Activated effector memory CD4-positive, alpha-beta T cell treated with Interleukin-2 at 50 U/mL for 16 hours (primary cell): ENCODE measurements around the gene SEMA4G.

ENCODE experiments used
- DNase-seq: peaks from one replicate; pipeline ENCODE4 v3.0.0-alpha.2; 2020

SEMA4G gene

DNA sequence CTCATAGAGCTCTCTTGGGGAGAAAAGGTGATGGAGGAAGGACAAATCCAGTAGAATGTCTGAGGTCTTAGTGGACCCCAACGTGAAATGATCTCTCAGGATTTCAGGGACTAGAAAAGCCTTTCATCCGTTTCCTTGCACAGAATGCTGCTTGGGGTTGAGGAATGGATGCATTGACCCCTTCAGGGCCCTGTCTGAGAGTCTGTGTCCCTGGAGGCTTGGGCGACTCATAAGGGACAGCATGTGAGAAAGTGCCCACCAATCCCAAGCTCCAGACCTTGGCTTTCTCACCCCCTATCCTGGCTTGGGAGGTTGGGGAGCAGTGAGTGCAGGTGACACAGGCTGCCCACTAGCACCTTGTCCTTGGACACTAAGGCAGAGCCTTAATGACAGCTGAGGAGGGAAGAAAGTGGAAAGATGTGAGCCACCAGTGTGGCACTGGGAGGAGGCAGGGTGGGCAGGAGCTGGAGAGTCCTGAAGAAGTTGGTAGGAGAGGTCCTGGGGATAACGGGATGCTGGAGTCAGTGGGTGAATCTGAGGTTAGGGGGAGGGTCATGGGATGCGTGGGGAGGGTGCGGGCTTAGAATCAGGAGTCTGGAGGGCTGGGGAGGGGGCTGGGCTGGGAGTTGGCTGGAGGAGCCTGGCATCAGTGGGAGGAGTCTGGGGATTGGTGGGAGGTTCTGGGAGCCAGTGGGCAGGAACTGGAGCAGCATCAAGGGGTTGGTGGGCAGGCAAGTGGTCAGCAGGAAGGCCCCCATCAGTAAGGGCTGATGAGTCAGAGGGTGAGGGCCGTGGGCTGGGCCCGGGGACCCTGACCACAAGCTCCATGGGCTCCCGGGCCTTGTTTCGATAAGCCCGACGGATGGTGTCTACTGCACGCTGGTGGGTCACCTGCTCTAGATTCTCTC lies 38.9 kb downstream of the SEMA4G start:
- no peak for DNase-seq

DNA sequence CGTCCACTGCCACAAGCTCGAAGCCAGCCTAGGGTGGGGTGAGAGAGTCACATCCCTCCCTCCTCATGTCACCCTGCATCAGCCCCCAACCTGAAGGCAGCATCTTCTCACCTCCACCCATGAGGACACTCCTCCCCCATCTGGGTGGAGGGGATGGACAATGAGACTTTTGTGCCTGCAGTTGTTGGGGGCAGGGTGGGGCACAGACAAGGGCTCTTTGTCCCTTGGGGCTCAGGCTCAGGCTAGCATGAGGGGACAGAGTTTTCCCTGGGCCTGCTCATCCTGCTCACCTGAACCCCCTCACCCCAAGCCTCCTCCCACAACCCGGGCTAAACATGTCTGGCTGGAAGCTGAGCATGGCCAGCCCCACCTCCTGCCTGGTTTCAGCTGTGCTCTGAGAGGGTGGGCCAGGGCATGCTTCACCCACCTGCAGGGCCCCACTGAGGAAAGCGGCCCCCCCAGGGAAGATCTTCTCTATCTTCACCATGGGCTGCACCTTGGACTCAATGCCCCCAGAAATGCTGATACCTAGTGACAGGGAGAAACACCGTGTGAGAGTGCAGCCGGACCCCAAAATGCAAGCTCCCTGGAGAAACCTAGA lies 39.6 kb downstream of the SEMA4G start:
- DNase-seq: no peak

DNA sequence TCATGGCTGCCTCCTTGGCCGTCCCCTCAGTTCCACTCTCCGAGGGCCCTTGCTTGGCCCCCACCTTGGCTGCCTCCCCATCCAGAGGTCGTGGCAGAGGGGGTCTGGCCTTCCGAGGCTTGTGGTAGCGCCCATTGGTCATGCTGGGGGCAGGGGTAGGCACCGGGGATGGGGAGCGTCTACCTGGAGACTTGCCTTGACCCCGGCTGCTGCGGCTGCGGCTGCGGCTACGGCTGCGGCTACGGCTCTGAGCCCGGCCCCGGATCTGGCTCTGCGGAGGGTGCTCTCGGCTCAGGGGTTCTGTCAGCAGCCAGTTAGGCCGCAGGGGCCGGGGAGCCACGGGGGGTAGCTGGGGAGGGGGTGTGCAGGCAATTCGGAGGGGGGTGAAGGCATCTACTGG lies 41.0 kb downstream of the SEMA4G start:
- DNase-seq: no peak

DNA sequence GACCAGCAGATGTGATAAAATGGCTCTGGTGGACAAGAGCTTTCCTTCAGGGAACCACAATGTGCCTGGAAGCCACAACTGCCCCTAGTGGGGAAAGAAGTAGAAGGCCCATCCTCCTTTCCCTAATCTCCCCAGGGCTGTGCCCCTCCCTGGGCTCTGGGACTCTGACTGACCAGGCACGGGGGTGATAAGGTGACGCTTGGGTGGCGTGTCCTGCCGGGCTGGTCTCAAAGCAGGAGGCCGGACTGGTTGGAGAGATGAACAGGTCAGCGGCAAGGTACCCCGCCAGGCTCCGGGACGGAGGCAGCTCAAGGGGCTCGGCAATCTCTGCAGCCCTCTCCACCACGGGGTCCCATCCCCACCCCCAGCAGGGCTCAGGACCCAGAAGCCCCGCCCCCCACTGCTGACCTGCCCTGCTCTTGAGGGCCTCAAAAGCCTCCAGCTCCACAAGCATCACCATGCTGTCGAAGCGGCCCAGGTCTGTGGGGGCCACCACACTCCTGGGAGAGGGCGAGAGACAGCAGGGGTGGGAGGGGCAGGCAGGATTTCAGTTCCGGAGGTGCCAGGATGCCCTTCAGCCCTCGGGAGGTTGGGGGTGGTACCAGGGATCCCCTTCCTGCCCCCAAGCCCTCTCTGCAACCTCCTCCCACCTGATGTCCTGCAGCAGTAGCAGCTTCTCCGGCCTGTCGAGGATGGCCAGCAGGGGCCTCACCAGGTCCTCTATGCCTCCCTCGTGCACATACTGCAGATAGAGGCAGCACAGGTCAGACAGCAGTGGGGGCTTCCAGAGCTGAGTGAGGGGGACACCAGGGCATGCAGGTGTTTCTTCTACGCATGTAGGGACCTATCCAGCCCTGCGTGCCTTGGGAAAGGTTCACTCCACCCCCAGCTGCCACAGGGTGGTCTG lies 42.5 kb downstream of the SEMA4G start:
- no peak for DNase-seq

DNA sequence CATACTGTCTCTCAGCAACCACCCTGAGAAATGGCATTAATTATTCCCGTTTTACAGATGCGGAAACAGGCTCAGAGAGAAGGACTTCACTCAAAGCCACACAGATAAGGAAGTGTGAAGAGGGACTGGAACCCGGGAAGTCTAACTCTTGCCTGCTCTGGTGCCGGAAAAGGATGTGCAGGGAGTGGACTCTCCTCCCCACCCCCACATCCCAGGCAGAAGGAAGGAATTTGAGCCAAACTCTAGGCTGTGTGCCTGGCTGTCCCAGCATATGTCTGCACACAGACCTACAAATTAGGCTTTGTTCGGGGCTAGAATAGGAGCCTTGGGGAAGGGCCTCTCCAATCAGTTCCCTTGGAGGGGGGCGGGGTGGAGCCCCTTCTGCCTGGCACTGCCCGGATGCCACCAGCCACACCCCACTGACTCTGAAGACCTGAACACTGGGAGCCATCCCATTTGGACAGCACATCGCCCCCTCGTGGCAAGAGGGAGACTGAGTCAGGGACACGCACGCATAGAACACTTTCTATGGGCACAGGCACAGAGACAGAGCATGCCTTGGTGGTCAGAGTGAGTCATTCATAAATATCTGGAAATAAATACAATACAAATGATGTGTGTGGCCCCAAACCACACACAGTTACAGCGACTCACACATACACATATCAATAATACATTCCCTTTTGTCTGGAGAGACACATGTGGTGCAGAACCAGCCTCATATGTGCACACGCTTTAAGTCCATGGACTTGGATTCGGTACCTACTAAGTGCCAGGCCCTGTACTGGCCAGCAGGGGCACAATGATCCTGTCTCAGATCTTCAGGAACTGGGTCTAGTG lies 43.4 kb downstream of the SEMA4G start:
- peak; percentile 59 for DNase-seq

- no peak for DNase-seq
These were observed 44.1 kb downstream of the SEMA4G start for GRCh38 chr10:101013365-101013825.

- DNase-seq: peak; percentile 59
These were observed 45.1 kb downstream of the SEMA4G start for GRCh38 chr10:101014230-101014884.

GRCh38 chr10:101014966-101015581 lies 45.8 kb downstream of the SEMA4G start:
- DNase-seq: no peak

- no peak for DNase-seq
These were observed 46.3 kb downstream of the SEMA4G start for GRCh38 chr10:101015582-101015973.

GRCh38 chr10:101016814-101017213 lies 47.5 kb downstream of the SEMA4G start:
- no peak for DNase-seq

DNA sequence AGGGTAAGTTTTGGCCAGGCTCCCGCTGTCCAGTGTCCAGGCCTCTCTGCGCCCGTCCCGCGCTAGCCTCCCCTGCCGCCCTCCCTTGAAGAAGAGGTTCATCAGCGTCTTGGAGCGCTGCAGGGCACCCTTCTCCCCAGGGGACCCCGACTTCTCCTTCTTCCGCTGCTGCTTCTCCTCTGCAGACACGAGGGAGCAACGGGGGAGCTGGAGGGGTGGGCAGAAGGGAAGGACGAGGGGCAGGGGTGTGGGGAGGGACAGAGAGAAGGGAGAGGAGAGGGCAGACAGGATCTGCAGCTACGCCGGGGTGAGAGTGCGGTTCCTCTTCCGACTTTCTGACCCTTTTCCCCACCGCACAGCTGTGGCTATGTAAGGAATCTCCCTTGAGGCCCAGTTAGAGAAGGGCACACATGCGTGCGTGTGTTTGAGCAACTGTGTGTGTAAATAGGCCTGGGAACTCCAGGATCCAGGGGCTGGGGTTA lies 48.9 kb downstream of the SEMA4G start:
- no peak for DNase-seq

DNA sequence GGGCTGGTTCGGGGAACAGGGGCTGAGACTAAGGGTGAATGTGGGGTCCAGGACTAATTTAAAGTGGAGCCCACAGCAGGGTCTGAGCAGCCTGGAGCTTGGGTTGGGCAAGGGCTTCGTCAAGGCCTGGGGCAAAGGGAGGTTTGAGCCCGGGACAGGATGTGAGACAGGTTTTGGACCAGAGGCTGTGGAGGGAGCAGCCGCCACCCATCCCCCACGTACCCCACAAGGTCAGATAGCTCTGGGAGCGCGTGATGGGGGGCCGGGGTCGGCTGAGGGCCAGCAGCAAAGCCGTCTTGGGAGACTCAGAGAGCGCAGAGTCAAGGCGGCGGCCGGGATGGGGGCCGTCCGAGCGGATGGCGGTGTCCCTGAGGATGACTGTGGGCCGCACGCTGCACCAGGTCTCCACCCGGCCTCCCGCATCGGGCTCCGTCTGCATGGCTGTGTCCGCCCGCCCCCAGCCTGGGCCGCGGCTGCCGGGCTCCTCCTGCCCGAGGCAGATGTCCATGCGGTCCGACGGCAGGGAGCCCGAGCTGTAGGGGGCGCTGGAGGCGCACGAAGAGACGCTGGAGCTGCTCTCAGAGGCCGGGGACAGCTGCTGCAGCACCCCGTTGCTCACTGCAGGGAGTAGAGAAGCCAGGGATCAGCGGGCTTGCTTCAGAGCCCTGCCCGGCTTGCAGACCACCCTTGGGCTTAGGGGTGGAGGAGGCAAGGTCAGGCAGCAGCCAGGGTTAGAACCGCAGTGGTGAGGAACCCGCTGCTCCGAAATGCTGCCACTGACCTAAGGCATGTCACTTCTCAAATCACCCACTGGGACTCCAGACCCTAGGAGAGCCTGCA lies 49.5 kb downstream of the SEMA4G start:
- peak; percentile 60 for DNase-seq
